ENCODE results near the gene SVIL. TPM values are rescaled to one million over a fixed set of nuclear protein-coding genes. Genes with fewer than 3 reads are reported as not detected.
A peak's percentile ranks its signal among the peaks of the same experiment; 100 is the strongest.

Gene SVIL
- polyA plus RNA-seq, 12 donors = 54.5 to 267 (median 193) TPM

DNA sequence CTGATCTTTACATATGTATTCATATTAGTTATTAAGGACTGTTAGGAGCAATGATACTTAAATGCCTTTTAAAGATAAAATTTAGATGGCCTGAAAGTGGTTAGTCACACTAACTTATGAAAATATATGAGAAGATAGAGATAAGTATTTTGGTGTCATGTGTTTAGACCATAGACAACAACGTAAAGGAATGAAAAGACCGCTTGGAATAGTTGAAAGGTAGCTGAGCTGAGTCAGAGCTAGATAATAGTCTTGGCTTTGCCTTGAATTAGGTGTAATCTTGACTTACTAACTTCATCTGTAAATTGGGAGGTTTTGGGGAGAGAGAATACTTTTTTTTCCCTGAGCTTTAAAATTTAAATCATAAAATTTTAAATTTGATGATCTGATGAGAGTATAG lies 218.9 kb downstream of the SVIL start:
- DNase-seq = no peak

DNA sequence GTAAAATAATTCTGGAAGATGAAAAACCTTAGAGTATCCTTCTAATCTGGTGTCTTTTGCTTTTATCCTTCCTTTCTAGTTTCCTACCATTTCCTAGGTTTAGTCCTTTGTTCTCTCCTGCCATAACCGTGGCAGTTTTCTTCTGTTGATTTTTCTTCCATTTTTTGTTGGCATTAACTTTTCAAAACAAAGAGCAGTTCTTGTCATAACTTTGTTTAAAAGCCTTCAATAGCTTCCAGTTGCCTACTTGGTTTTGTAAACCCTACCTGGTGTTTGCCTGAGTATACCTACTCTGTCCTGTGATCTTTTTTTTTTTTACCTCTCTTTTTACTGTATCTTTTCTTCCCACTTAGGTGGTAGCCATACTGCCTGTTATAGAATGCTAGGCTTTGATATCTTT lies 220.3 kb downstream of the SVIL start:
- no peak for DNase-seq

DNA sequence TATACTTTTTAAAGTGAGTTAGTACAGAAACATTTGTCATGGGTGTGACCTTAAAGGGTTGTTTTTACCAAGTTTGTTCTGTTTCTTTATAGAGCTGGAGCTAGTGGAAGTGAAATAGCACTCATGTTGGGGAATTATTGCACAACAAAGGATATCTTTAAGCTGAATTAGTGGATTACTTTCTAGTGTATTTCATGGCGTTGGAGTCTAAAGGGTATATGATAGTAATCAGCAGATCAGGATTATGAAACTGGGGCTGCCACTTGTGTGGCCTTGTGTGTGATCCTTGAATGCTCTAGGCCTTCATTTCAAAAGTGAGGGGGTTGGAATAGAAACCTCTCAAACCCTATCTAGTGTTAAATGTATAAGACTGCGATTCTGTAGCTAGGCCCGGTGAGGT lies 222.3 kb downstream of the SVIL start:
- no peak for DNase-seq

DNA sequence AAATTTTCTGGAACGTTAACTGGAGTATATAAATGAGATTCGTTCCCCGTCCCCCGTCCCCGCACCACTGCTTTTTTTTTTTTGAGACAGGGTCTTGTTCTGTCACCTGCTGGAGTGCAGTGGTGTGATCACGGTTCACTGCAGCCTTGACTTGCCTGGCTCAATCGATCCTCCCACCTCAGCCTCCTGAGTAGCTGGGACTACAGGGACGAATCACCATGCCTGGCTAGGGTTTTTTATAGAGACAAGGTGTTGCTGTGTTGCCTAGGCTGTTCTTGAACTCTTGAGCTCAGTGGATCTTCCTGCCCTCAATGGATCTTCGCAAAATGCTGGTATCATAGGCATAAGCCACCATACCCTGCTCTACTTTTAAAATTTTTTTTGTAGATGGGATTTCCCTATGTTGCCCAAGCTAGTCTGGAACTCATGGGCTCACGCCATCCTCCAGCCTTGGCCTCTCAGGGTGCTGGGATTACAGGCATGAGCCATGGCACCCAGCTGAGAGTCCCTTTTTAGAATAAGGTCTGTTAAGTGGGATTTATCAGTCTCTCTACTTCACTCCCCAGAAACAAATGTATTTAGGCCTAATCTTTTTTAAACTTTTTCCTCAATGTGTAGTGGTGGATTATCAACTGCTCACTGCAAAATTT lies 223.0 kb downstream of the SVIL start:
- no peak for DNase-seq

DNA sequence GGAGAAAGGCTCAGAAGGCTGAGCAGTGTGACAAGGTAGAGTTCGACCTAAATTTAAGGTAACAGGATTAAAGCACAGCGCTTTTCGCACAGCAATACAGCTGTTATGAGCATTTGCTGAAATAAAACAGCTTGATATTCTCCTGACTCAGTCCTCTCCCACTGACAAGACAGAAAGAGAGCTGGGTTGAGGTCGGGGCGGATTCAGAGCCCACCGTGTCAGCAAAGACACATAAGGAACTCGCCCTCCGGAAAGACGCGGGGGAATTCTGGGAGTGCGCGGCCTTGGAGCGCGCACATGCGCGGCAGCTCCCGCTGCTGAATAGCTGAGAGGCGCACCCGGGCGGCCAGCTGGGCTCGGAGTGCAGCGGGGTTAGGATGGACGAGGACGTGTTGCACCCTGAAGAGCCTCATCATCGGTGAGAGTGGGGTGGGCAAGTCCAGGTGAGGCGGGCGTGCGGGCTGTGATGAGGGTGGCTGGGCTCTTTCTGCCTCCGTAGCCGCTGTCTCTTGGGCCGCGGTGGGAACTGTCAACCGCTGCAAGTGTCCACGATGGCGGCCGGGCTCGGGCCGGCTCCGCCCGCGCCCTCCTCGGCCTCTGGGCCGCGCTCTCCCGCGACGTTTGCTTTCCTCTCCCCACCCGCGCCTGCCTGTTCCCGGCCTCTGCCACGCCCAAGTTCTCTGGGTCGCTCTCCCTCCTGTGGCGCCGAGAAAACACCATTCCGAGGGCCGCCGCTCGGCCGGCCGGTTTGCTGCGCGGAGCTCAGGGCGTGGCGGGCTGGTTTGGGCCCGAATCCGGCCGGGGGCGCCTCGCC lies 225.3 kb downstream of the SVIL start:
- DNase-seq = peak; percentile 82

DNA sequence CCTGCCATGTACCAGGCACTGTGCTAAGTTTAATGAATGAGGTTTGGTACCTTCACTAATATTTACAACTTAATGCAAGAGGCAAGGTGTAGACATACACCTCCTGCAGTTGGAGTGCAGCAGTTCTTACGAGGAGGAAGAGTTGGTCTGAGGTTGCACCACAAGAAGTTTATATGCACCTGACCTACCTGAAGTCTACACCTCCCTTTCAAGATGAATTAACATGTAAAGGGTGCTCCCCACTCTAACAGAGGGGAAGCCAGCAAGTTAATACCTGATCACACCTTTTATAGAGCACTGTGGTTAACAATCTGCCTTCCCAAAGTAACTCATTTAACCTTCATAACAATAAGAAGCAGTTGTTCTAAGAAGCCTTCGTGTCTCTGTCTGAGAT lies 225.9 kb downstream of the SVIL start:
- DNase-seq = no peak
